ENCODE data around the gene SH3RF3. TPM values are rescaled to one million over a fixed set of nuclear protein-coding genes. Genes with fewer than 3 reads are reported as not detected.

The SH3RF3 gene
- total and polyA plus RNA-seq, 9 of the 15 experiments (the other 6 are each of a cell fraction or from before 2014, with no cell fraction given), result 0.02 TPM; not detected in 8

GRCh38 chr2:109217362-109218086 is 88.5 kb downstream of the SH3RF3 start (continued):
- no peak for TF ChIP-seq RBM17 (IDR thresholded peaks at IDR 0.05; ENCODE audit: borderline replicate concordance, low read depth, low read length)
- no peak for TF ChIP-seq DNMT1 (IDR thresholded peaks at IDR 0.05)

- H3K79me2 ChIP-seq (ENCODE audit: control insufficient read depth, insufficient read depth, low read length), result no peaks in the 10 kb centered on the region
- H4K20me1 ChIP-seq (replicated peaks; ENCODE audit: control insufficient read depth, insufficient read depth, low read length), result peaks cover 7% of the 10 kb centered on the region; the same call in 1 of the 2 replicates
- BruUV-seq (replicated peaks), result no TSS peak
- CTCF ChIA-PET (ENCODE audit: low intra/inter-chr PET ratio), result no interaction called here
- FAIRE-seq (no peak), ATAC-seq (no peak), DNase-seq (ENCODE audit: extremely low read depth in 1 of 4, low spot score in 3 of 4) (no peak)
- no peak overlapping the region for H3K9ac ChIP-seq (ENCODE audit: insufficient read depth in 1 of 2, low read depth in 2 of 2, low read length in 2 of 2)
- no peak overlapping the region for H2AFZ ChIP-seq (ENCODE audit: low read depth, low read length)
- in situ Hi-C loops (cut with MboI) (no loop called here), intact Hi-C loops (cut with micrococcal nuclease) (no loop called here)
- no peaks in the 10 kb centered on the region for H3K36me3 ChIP-seq (ENCODE audit: control insufficient read depth, insufficient read depth, low read length)
- no peak overlapping the region for H3K27ac ChIP-seq (ENCODE audit: extremely low read depth, low read depth, low read length)
- POLR2A ChIA-PET, result interaction anchor here (0.7 kb wide), 1 partner anchor 966 kb away, joined by 3 read pairs; no protein-coding TSS in a partner anchor
- H3K4me2 ChIP-seq (ENCODE audit: insufficient read depth, low read length), result no peak overlapping the region
- TF ChIP-seq PRMT5 (CRISPR knock-in tag; IDR thresholded peaks at IDR 0.05) (no peak), NFIC (IDR thresholded peaks at IDR 0.05) (no peak), ZNF398 (CRISPR knock-in tag; IDR thresholded peaks at IDR 0.05) (no peak), DLX4 (CRISPR knock-in tag; IDR thresholded peaks at IDR 0.05) (no peak), TBL1XR1 (IDR thresholded peaks at IDR 0.05; ENCODE audit: low read length in 2 of 2) (no peak), ZNF174 (CRISPR knock-in tag; IDR thresholded peaks at IDR 0.05) (no peak), MEF2D (tag; conservative IDR thresholded peaks at IDR 0.05; ENCODE audit: low read depth) (no peak), CCAR2 (IDR thresholded peaks at IDR 0.05; ENCODE audit: low read depth, low read length) (no peak), EHMT2 (IDR thresholded peaks at IDR 0.05) (no peak)
- H3K4me3 ChIP-seq, result no peak overlapping the region
- no peaks in the 10 kb centered on the region for H3K9me3 ChIP-seq (replicated peaks; ENCODE audit: control insufficient read depth, insufficient read depth, low read depth, low read length)
- H3K27me3 ChIP-seq (ENCODE audit: control insufficient read depth in 2 of 2, insufficient read depth in 2 of 2, low read length in 2 of 2), result peaks cover 5 to 53% of the 10 kb centered on the region in 2 experiments; a peak in 3 of 5 replicates
- peaks cover 8 to 10% of the 10 kb centered on the region in 2 experiments; a peak in 4 of 5 replicates for H3K4me1 ChIP-seq (replicated peaks in 1 of 2; ENCODE audit: control insufficient read depth in 2 of 2, insufficient read depth in 2 of 2, low read length in 2 of 2)
- H3K9me1 ChIP-seq (ENCODE audit: control insufficient read depth, insufficient read depth, low read length), result no peaks in the 10 kb centered on the region
- WGBS (ENCODE audit: insufficient coverage, low coverage, missing lambda C conversion rate), result 3% methylated on average over 6 of the region's 6 CpGs
These were observed 89.2 kb downstream of the SH3RF3 start for GRCh38 chr2:109218087-109218791.
